ENCODE measurements around the gene NINJ1.
"Not testable (repeated sequence)": the region's sequence is repeated elsewhere in the genome, so short reads cannot be mapped to it uniquely, and the experiment has no call there.

The NINJ1 gene

GRCh38 chr9:93114984-93115335, 19.1 kb downstream of the NINJ1 start:
- Mint-ChIP-seq H3K4me1 (ENCODE audit: low read depth) (peaks cover 14% of the 10 kb centered on the region), H3K36me3 (ENCODE audit: low read depth) (peaks cover 7% of the 10 kb centered on the region), H3K4me3 (no peak overlapping the region), H3K27ac (peak overlapping the region; percentile 62), H3K27me3 (ENCODE audit: low read depth) (no peaks in the 10 kb centered on the region), H3K9me3 (no peaks in the 10 kb centered on the region)
- no peak for DNase-seq (ENCODE audit: low spot score)

GRCh38 chr9:93114169-93114983, 19.7 kb downstream of the NINJ1 start:
- Mint-ChIP-seq H3K4me3 (no peak overlapping the region), H3K36me3 (ENCODE audit: low read depth) (peaks cover 7% of the 10 kb centered on the region), H3K27me3 (ENCODE audit: low read depth) (no peaks in the 10 kb centered on the region)

GRCh38 chr9:93112864-93113389, 21.1 kb downstream of the NINJ1 start:
- Mint-ChIP-seq H3K4me1 (ENCODE audit: low read depth) (peaks cover 22% of the 10 kb centered on the region), H3K27ac (no peak overlapping the region), H3K36me3 (ENCODE audit: low read depth) (peaks cover 13% of the 10 kb centered on the region), H3K4me3 (no peak overlapping the region), H3K9me3 (no peaks in the 10 kb centered on the region), H3K27me3 (ENCODE audit: low read depth) (no peaks in the 10 kb centered on the region)
- DNase-seq (ENCODE audit: low spot score): no peak

More at GRCh38 chr9:93114169-93114983, 19.7 kb downstream of the NINJ1 start:
- H3K9me3 Mint-ChIP-seq: no peaks in the 10 kb centered on the region
- DNase-seq (ENCODE audit: low spot score): no peak
- H3K4me1 Mint-ChIP-seq (ENCODE audit: low read depth): peaks cover 9% of the 10 kb centered on the region
- peak overlapping the region; percentile 62 for H3K27ac Mint-ChIP-seq

- H3K27ac Mint-ChIP-seq: peak overlapping the region; percentile 55
- peaks cover 29% of the 10 kb centered on the region for H3K4me1 Mint-ChIP-seq (ENCODE audit: low read depth)
Observed at GRCh38 chr9:93112116-93112863, 21.8 kb downstream of the NINJ1 start.

GRCh38 chr9:93111371-93112115, 22.5 kb downstream of the NINJ1 start:
- H3K4me1 Mint-ChIP-seq (ENCODE audit: low read depth): peaks cover 36% of the 10 kb centered on the region
- H3K27me3 Mint-ChIP-seq (ENCODE audit: low read depth): no peaks in the 10 kb centered on the region
- no peak overlapping the region for H3K4me3 Mint-ChIP-seq
- peak overlapping the region; percentile 55 for H3K27ac Mint-ChIP-seq
- DNase-seq (ENCODE audit: low spot score): peak; percentile 58
- H3K9me3 Mint-ChIP-seq: no peaks in the 10 kb centered on the region
- H3K36me3 Mint-ChIP-seq (ENCODE audit: low read depth): peaks cover 18% of the 10 kb centered on the region

More at GRCh38 chr9:93112116-93112863, 21.8 kb downstream of the NINJ1 start:
- H3K36me3 Mint-ChIP-seq (ENCODE audit: low read depth): peaks cover 15% of the 10 kb centered on the region
- DNase-seq (ENCODE audit: low spot score): no peak
- H3K4me3 Mint-ChIP-seq: no peak overlapping the region
- no peaks in the 10 kb centered on the region for H3K9me3 Mint-ChIP-seq
- no peaks in the 10 kb centered on the region for H3K27me3 Mint-ChIP-seq (ENCODE audit: low read depth)

GRCh38 chr9:93111001-93111370, 23.1 kb downstream of the NINJ1 start:
- H3K27me3 Mint-ChIP-seq (ENCODE audit: low read depth): no peaks in the 10 kb centered on the region
- H3K4me1 Mint-ChIP-seq (ENCODE audit: low read depth): peaks cover 40% of the 10 kb centered on the region
- DNase-seq (ENCODE audit: low spot score): no peak
- H3K27ac Mint-ChIP-seq: peak overlapping the region; percentile 55
- no peak overlapping the region for H3K4me3 Mint-ChIP-seq
- H3K36me3 Mint-ChIP-seq (ENCODE audit: low read depth): peaks cover 18% of the 10 kb centered on the region
- no peaks in the 10 kb centered on the region for H3K9me3 Mint-ChIP-seq

GRCh38 chr9:93110311-93110855, 23.7 kb downstream of the NINJ1 start:
- Mint-ChIP-seq H3K4me3 (no peak overlapping the region), H3K4me1 (ENCODE audit: low read depth) (peaks cover 44% of the 10 kb centered on the region), H3K27me3 (ENCODE audit: low read depth) (no peaks in the 10 kb centered on the region), H3K36me3 (ENCODE audit: low read depth) (peaks cover 21% of the 10 kb centered on the region), H3K9me3 (no peaks in the 10 kb centered on the region), H3K27ac (no peak overlapping the region)
- no peak for DNase-seq (ENCODE audit: low spot score)

- peak overlapping the region; percentile 75 for H3K27ac Mint-ChIP-seq
- peaks cover 52% of the 10 kb centered on the region for H3K4me1 Mint-ChIP-seq (ENCODE audit: low read depth)
Observed at GRCh38 chr9:93108291-93109041, 25.6 kb downstream of the NINJ1 start.

GRCh38 chr9:93107825-93108161, 26.3 kb downstream of the NINJ1 start:
- no peak for DNase-seq (ENCODE audit: low spot score)
- peak overlapping the region; percentile 52 for H3K4me3 Mint-ChIP-seq

More at GRCh38 chr9:93108291-93109041, 25.6 kb downstream of the NINJ1 start:
- Mint-ChIP-seq H3K9me3 (peaks cover 13% of the 10 kb centered on the region), H3K36me3 (ENCODE audit: low read depth) (peaks cover 35% of the 10 kb centered on the region), H3K4me3 (peak overlapping the region; percentile 52), H3K27me3 (ENCODE audit: low read depth) (no peaks in the 10 kb centered on the region)
- peak; percentile 53 for DNase-seq (ENCODE audit: low spot score)

GRCh38 chr9:93107151-93107824, 26.8 kb downstream of the NINJ1 start:
- H3K27me3 Mint-ChIP-seq (ENCODE audit: low read depth): no peaks in the 10 kb centered on the region
- peaks cover 39% of the 10 kb centered on the region for H3K36me3 Mint-ChIP-seq (ENCODE audit: low read depth)
- peak overlapping the region; percentile 72 for H3K27ac Mint-ChIP-seq
- peaks cover 61% of the 10 kb centered on the region for H3K4me1 Mint-ChIP-seq (ENCODE audit: low read depth)
- H3K4me3 Mint-ChIP-seq: no peak overlapping the region
- peaks cover 17% of the 10 kb centered on the region for H3K9me3 Mint-ChIP-seq
- DNase-seq (ENCODE audit: low spot score): no peak

More at GRCh38 chr9:93107825-93108161, 26.3 kb downstream of the NINJ1 start:
- H3K27ac Mint-ChIP-seq: peak overlapping the region; percentile 72
- no peaks in the 10 kb centered on the region for H3K27me3 Mint-ChIP-seq (ENCODE audit: low read depth)
- peaks cover 14% of the 10 kb centered on the region for H3K9me3 Mint-ChIP-seq
- H3K4me1 Mint-ChIP-seq (ENCODE audit: low read depth): peaks cover 56% of the 10 kb centered on the region
- peaks cover 36% of the 10 kb centered on the region for H3K36me3 Mint-ChIP-seq (ENCODE audit: low read depth)

GRCh38 chr9:93105620-93106019, 28.4 kb downstream of the NINJ1 start:
- peaks cover 22% of the 10 kb centered on the region for H3K9me3 Mint-ChIP-seq
- peaks cover 60% of the 10 kb centered on the region for H3K4me1 Mint-ChIP-seq (ENCODE audit: low read depth)
- DNase-seq (ENCODE audit: low spot score): no peak
- H3K27me3 Mint-ChIP-seq (ENCODE audit: low read depth): no peaks in the 10 kb centered on the region
- peaks cover 41% of the 10 kb centered on the region for H3K36me3 Mint-ChIP-seq (ENCODE audit: low read depth)
- no peak overlapping the region for H3K27ac Mint-ChIP-seq
- no peak overlapping the region for H3K4me3 Mint-ChIP-seq

- DNase-seq (ENCODE audit: low spot score); H3K27ac Mint-ChIP-seq; H3K4me3 Mint-ChIP-seq; H3K27me3 Mint-ChIP-seq (ENCODE audit: low read depth): not testable (repeated sequence)
- Mint-ChIP-seq H3K9me3 (peaks cover 24% of the 10 kb centered on the region), H3K36me3 (ENCODE audit: low read depth) (peaks cover 41% of the 10 kb centered on the region), H3K4me1 (ENCODE audit: low read depth) (peaks cover 57% of the 10 kb centered on the region)
Observed at GRCh38 chr9:93101086-93101485, 33.0 kb downstream of the NINJ1 start.

Measured in T-helper 2 cell treated with Interferon-gamma antibody and Interleukin-4, amounts not matched to agents 5 μg/mL and 100 μg/mL, for 36 hours (primary cell).